ENCODE data around the gene TMEM244. TPM values are rescaled to one million over a fixed set of nuclear protein-coding genes. Genes with fewer than 3 reads are reported as not detected.
"Not testable (repeated sequence)": the region's sequence is repeated elsewhere in the genome, so short reads cannot be mapped to it uniquely, and the experiment has no call there.

Gene TMEM244
- polyA plus RNA-seq, 10 donors = 0.48 TPM; not detected in 9

- DNase-seq = no peak
Measured at GRCh38 chr6:129812145-129812777, 48.9 kb downstream of the TMEM244 start.

- not testable (repeated sequence) for DNase-seq
Measured at GRCh38 chr6:129807141-129807540, 54.0 kb downstream of the TMEM244 start.

GRCh38 chr6:129802920-129803319 lies 58.2 kb downstream of the TMEM244 start:
- not testable (repeated sequence) for DNase-seq

GRCh38 chr6:129801909-129802308 lies 59.2 kb downstream of the TMEM244 start:
- DNase-seq = no peak

GRCh38 chr6:129795261-129795660 lies 65.9 kb downstream of the TMEM244 start:
- no peak for DNase-seq

GRCh38 chr6:129793447-129793846 lies 67.7 kb downstream of the TMEM244 start:
- no peak for DNase-seq

GRCh38 chr6:129792049-129792448 lies 69.1 kb downstream of the TMEM244 start:
- DNase-seq = no peak

- DNase-seq = no peak
Measured at GRCh38 chr6:129790785-129791184, 70.3 kb downstream of the TMEM244 start.

- no peak for DNase-seq
Measured at GRCh38 chr6:129789974-129790373, 71.1 kb downstream of the TMEM244 start.

- no peak for DNase-seq
Measured at GRCh38 chr6:129787816-129788215, 73.3 kb downstream of the TMEM244 start.

- DNase-seq = no peak
Measured at GRCh38 chr6:129786548-129786947, 74.6 kb downstream of the TMEM244 start.

- DNase-seq = no peak
Measured at GRCh38 chr6:129785756-129786135, 75.4 kb downstream of the TMEM244 start.

- DNase-seq = no peak
Measured at GRCh38 chr6:129785047-129785755, 75.9 kb downstream of the TMEM244 start.

Other genes starting within 250 kb of the TMEM244 start
- 10 to 100 TPM; 10.9 to 27.8 (median 19.5) TPM for gene ARHGAP18, start 151.1 kb downstream of the TMEM244 start, polyA plus RNA-seq (ENCODE audit: insufficient read length in 10 of 10)
- gene L3MBTL3, start 157.3 kb upstream of the TMEM244 start, polyA plus RNA-seq (ENCODE audit: insufficient read length in 10 of 10) = 1 to 10 TPM; 4.6 to 8.8 (median 6.5) TPM

All from muscle of back (tissue), 11 donors.